ENCODE measurements around the gene SLC9A9.

Gene SLC9A9

GRCh38 chr3:143428294-143428693 is 420.0 kb downstream of the SLC9A9 start:
- Histone ChIP-seq H3K4me2 (peak overlapping the region; percentile 56 to 73 (median 59); a peak in 18 of 22 replicates), H3K27me3 (no peaks in the 10 kb centered on the region)

GRCh38 chr3:143427631-143428030 is 420.6 kb downstream of the SLC9A9 start:
- Histone ChIP-seq H3K27ac (peak overlapping the region in 6 of 11 experiments; percentile 4 to 28 (median 6); a peak in 3 of 22 replicates), H3K4me3 (no peak overlapping the region), H3K4me2 (peak overlapping the region; percentile 56 to 73 (median 59))

More at GRCh38 chr3:143428294-143428693, 420.0 kb downstream of the SLC9A9 start:
- no peak overlapping the region for H3K4me3 ChIP-seq
- TF ChIP-seq Cebpa-rat (IDR thresholded peaks at IDR 0.05), result no peak
- peaks cover 0 to 7% (median 0%) of the 10 kb centered on the region in 11 experiments; a peak in 1 of 22 replicates for H3K36me3 ChIP-seq
- no peak overlapping the region for H3K9ac ChIP-seq
- no peak overlapping the region for H3K27ac ChIP-seq
- H4K20me1 ChIP-seq, result no peaks in the 10 kb centered on the region
- 0 out of 22 replicates have a peak, but pooled peaks cover 0 to 3% (median 0%) of the 10 kb centered on the region in 11 experiments for H3K9me3 ChIP-seq (replicated peaks in 1 of 11)
- peaks cover 44 to 76% (median 56%) of the 10 kb centered on the region in 10 experiments for H3K4me1 ChIP-seq

DNA sequence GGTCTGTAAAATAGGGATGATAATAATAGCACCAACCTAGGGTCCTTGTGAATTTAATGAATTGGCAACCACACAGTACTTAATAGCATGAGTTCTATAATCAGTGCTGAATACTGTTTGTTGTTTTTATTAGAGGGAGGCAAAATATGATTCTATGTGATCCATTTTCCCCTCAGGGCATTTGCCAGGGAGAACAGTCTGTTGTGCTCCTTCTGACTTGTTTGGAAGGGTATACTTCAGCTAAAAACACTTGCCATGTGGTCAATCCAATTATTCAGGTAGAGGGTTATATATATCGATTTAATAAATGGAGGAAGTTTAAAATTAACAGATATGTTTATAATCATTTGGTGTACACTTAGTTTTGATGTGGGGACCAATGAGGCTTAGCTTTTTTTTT is 423.4 kb downstream of the SLC9A9 start:
- Histone ChIP-seq H3K9ac (no peak overlapping the region), H4K20me1 (no peaks in the 10 kb centered on the region), H3K27me3 (no peaks in the 10 kb centered on the region), H3K27ac (peak overlapping the region in 2 of 11 experiments; percentile 65 to 73; a peak in 2 of 22 replicates), H3K4me3 (no peak overlapping the region), H3K36me3 (peaks cover 0 to 9% (median 0%) of the 10 kb centered on the region in 11 experiments; a peak in 1 of 22 replicates), H3K4me2 (peak overlapping the region; percentile 4 to 65 (median 38); a peak in 17 of 22 replicates), H3K9me3 (replicated peaks in 1 of 11) (no peaks in the 10 kb centered on the region), H3K4me1 (peaks cover 38 to 83% (median 41%) of the 10 kb centered on the region in 10 experiments)
- no peak for TF ChIP-seq Cebpa-rat (IDR thresholded peaks at IDR 0.05)

More at GRCh38 chr3:143427631-143428030, 420.6 kb downstream of the SLC9A9 start:
- Histone ChIP-seq H3K27me3 (no peaks in the 10 kb centered on the region), H4K20me1 (no peaks in the 10 kb centered on the region), H3K36me3 (peaks cover 0 to 7% (median 0%) of the 10 kb centered on the region in 11 experiments; a peak in 1 of 22 replicates), H3K9me3 (replicated peaks in 1 of 11) (0 out of 22 replicates have a peak, but pooled peaks cover 0 to 3% (median 0%) of the 10 kb centered on the region in 11 experiments), H3K4me1 (peaks cover 45 to 80% (median 56%) of the 10 kb centered on the region in 10 experiments), H3K9ac (no peak overlapping the region; a peak in 1 of 22 replicates)
- no peak for TF ChIP-seq Cebpa-rat (IDR thresholded peaks at IDR 0.05)

GRCh38 chr3:143421556-143421955 is 426.7 kb downstream of the SLC9A9 start:
- H3K27me3 ChIP-seq, result no peaks in the 10 kb centered on the region
- TF ChIP-seq Cebpa-rat (IDR thresholded peaks at IDR 0.05), result no peak
- H3K9me3 ChIP-seq (replicated peaks in 1 of 11), result no peaks in the 10 kb centered on the region
- peaks cover 0 to 30% (median 0%) of the 10 kb centered on the region in 11 experiments; a peak in 2 of 22 replicates for H3K36me3 ChIP-seq
- peaks cover 14 to 52% (median 22%) of the 10 kb centered on the region in 10 experiments for H3K4me1 ChIP-seq
- no peaks in the 10 kb centered on the region for H4K20me1 ChIP-seq
- peak overlapping the region in 2 of 11 experiments; percentile 29 to 73; a peak in 2 of 22 replicates for H3K27ac ChIP-seq
- no peak overlapping the region for H3K4me3 ChIP-seq
- no peak overlapping the region for H3K9ac ChIP-seq
- H3K4me2 ChIP-seq, result peak overlapping the region in 2 of 11 experiments; percentile 61 to 65; a peak in 4 of 22 replicates

DNA sequence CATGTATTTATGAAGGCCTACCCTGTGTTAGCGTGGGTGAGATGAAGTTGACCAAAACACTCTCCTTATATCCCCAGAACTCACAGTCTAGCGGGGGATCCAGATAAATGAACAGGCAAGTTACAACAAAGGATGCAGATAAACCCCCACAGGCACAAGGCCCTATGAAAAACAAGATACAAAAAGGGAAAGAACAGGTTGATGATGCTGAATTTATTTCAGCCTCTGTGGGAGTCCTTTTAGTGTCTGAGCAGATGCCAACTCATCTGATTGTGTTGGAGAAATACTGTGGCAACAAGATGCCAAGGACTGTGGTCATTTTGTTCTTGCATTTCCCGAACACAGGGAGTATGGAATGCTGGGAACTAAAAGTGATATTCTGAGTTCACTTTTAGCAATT is 428.7 kb downstream of the SLC9A9 start:
- Histone ChIP-seq H3K9me3 (replicated peaks in 1 of 11) (peaks cover 0 to 12% (median 4%) of the 10 kb centered on the region in 11 experiments; a peak in 8 of 22 replicates), H3K4me1 (peaks cover 31 to 64% (median 38%) of the 10 kb centered on the region in 10 experiments)

GRCh38 chr3:143418391-143418790 is 429.9 kb downstream of the SLC9A9 start:
- H3K4me3 ChIP-seq, result no peak overlapping the region
- no peak overlapping the region for H3K27ac ChIP-seq
- TF ChIP-seq Cebpa-rat (IDR thresholded peaks at IDR 0.05), result no peak
- peaks cover 32 to 64% (median 38%) of the 10 kb centered on the region in 10 experiments for H3K4me1 ChIP-seq
- H3K27me3 ChIP-seq, result no peaks in the 10 kb centered on the region
- no peaks in the 10 kb centered on the region for H4K20me1 ChIP-seq
- peaks cover 0 to 23% (median 0%) of the 10 kb centered on the region in 11 experiments; a peak in 2 of 22 replicates for H3K36me3 ChIP-seq
- H3K9ac ChIP-seq, result no peak overlapping the region
- H3K9me3 ChIP-seq (replicated peaks in 1 of 11), result peaks cover 0 to 12% (median 4%) of the 10 kb centered on the region in 11 experiments; a peak in 8 of 22 replicates
- no peak overlapping the region for H3K4me2 ChIP-seq

More for the DNA sequence above, 428.7 kb downstream of the SLC9A9 start:
- Histone ChIP-seq H3K27me3 (no peaks in the 10 kb centered on the region), H4K20me1 (no peaks in the 10 kb centered on the region), H3K36me3 (peaks cover 0 to 23% (median 0%) of the 10 kb centered on the region in 11 experiments; a peak in 2 of 22 replicates), H3K4me3 (no peak overlapping the region), H3K27ac (no peak overlapping the region), H3K4me2 (no peak overlapping the region), H3K9ac (no peak overlapping the region)
- TF ChIP-seq Cebpa-rat (IDR thresholded peaks at IDR 0.05), result no peak

GRCh38 chr3:143416229-143416628 is 432.0 kb downstream of the SLC9A9 start:
- H3K4me1 ChIP-seq, result peaks cover 39 to 54% (median 49%) of the 10 kb centered on the region in 10 experiments
- H3K4me3 ChIP-seq, result no peak overlapping the region
- TF ChIP-seq Cebpa-rat (IDR thresholded peaks at IDR 0.05), result peak in 2 of 11 experiments; percentile 74 to 79; a peak in 2 of 22 replicates

GRCh38 chr3:143414571-143415253 is 433.6 kb downstream of the SLC9A9 start:
- H3K27me3 ChIP-seq, result no peaks in the 10 kb centered on the region
- H3K4me3 ChIP-seq, result no peak overlapping the region; a peak in 1 of 20 replicates
- no peak overlapping the region for H3K9ac ChIP-seq
- no peak for TF ChIP-seq Cebpa-rat (IDR thresholded peaks at IDR 0.05)
- peaks cover 0 to 12% (median 4%) of the 10 kb centered on the region in 11 experiments; a peak in 8 of 22 replicates for H3K9me3 ChIP-seq (replicated peaks in 1 of 11)
- H3K4me2 ChIP-seq, result peak overlapping the region; percentile 7 to 86 (median 78); a peak in 20 of 22 replicates
- H3K36me3 ChIP-seq, result peaks cover 0 to 25% (median 0%) of the 10 kb centered on the region in 11 experiments; a peak in 2 of 22 replicates
- H3K4me1 ChIP-seq, result peaks cover 33 to 54% (median 49%) of the 10 kb centered on the region in 10 experiments
- no peaks in the 10 kb centered on the region for H4K20me1 ChIP-seq
- peak overlapping the region in 7 of 11 experiments; percentile 12 to 60 (median 37); a peak in 7 of 22 replicates for H3K27ac ChIP-seq

More at GRCh38 chr3:143416229-143416628, 432.0 kb downstream of the SLC9A9 start:
- Histone ChIP-seq H3K27ac (peak overlapping the region in 5 of 11 experiments; percentile 3 to 60 (median 44); a peak in 3 of 22 replicates), H3K4me2 (peak overlapping the region; percentile 3 to 86 (median 78); a peak in 19 of 22 replicates), H3K9ac (no peak overlapping the region), H3K27me3 (no peaks in the 10 kb centered on the region), H3K36me3 (peaks cover 0 to 29% (median 0%) of the 10 kb centered on the region in 11 experiments; a peak in 2 of 22 replicates), H4K20me1 (no peaks in the 10 kb centered on the region), H3K9me3 (replicated peaks in 1 of 11) (peaks cover 0 to 12% (median 4%) of the 10 kb centered on the region in 11 experiments; a peak in 8 of 22 replicates)

Measured in BLaER1 treated with 17β-estradiol and CSF1 and Interleukin-3, amounts not matched to agents 10 nM and 100 nM (cell line).